Measurements from ENCODE around the gene LARP4B. TPM values are rescaled to one million over a fixed set of nuclear protein-coding genes. Genes with fewer than 3 reads are reported as not detected.
A peak's percentile ranks its signal among the peaks of the same experiment; 100 is the strongest.

The LARP4B gene
- total and polyA plus RNA-seq, 2 of the 13 experiments (the other 11 are each of a cell fraction or from before 2014, with no cell fraction given): 19.5 to 30.2 TPM

DNA sequence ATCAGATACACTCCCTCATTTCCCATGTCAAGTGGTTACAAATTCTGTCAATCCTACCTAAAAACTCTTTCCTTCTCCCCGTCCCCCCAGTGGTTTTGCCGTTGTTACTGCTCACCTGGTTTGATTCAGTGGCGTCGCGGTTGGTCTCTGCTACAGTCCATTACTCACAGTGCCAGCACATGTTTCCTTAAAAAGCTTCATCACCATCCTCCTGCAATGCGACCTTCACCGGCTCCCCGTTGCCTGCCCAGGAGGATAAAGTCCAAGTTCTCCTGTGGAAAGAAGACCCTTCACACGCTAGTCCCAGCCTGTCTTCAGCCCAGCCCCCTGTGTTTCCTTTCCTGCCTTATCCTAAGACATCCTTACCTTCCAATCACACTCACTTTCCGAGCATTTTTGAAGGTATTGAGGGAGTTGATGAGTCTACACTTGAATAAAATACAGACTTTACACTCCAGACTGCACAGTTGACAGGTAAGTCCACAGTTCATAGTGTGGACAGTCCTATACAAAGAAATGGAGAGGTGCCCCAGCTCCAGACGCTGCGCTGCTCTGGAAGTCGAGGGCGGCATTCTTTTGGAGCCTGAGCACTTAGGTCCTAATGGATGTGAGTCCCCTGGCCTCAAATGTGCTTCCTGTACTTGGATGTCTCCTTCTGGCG lies 3.4 kb upstream of the LARP4B start (continued):
- TF ChIP-seq ZFP91 (CRISPR knock-in tag; IDR thresholded peaks at IDR 0.05; ENCODE audit: borderline replicate concordance) (peak; percentile 27; the same call in 1 of the 2 replicates), ZNF816 (CRISPR knock-in tag; IDR thresholded peaks at IDR 0.05; ENCODE audit: borderline replicate concordance) (peak; percentile 29; the same call in 1 of the 2 replicates), SP140L (CRISPR knock-in tag; IDR thresholded peaks at IDR 0.05; ENCODE audit: borderline replicate concordance) (no peak), NFYB (CRISPR knock-in tag; IDR thresholded peaks at IDR 0.05) (no peak), ZNF430 (CRISPR knock-in tag; IDR thresholded peaks at IDR 0.05) (peak; percentile 24; the same call in 1 of the 2 replicates), ISL2 (CRISPR knock-in tag; IDR thresholded peaks at IDR 0.05) (no peak), ZBED4 (CRISPR knock-in tag; IDR thresholded peaks at IDR 0.05; ENCODE audit: borderline replicate concordance) (0 out of 2 replicates have a peak, but pooled peaks have one; percentile 20), PHF5A (CRISPR knock-in tag; IDR thresholded peaks at IDR 0.05; ENCODE audit: low read depth, unreplicated experiment) (no peak), ZNF12 (CRISPR knock-in tag; IDR thresholded peaks at IDR 0.05) (peak; percentile 54; the same call in 1 of the 2 replicates), DNMT1 (CRISPR knock-in tag; IDR thresholded peaks at IDR 0.05) (no peak), FOXA3 (CRISPR knock-in tag; IDR thresholded peaks at IDR 0.05) (no peak), ZMAT3 (CRISPR knock-in tag; conservative IDR thresholded peaks at IDR 0.05) (peak; percentile 53; the same call in 1 of the 2 replicates), MEIS2 (CRISPR knock-in tag; IDR thresholded peaks at IDR 0.05) (no peak), ZNF577 (CRISPR knock-in tag; IDR thresholded peaks at IDR 0.05; ENCODE audit: borderline replicate concordance, low read depth) (no peak), MEIS1 (CRISPR knock-in tag; IDR thresholded peaks at IDR 0.05; ENCODE audit: borderline replicate concordance) (0 out of 2 replicates have a peak, but pooled peaks have one; percentile 64), HINFP (CRISPR knock-in tag; IDR thresholded peaks at IDR 0.05; ENCODE audit: low read depth) (peak; percentile 28; the same call in 1 of the 2 replicates)
- TF ChIP-seq, protein P1, sequence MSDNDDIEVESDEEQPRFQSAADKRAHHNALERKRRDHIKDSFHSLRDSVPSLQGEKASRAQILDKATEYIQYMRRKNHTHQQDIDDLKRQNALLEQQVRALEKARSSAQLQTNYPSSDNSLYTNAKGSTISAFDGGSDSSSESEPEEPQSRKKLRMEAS (IDR thresholded peaks at IDR 0.05): peak; percentile 83; the same call in 1 of the 2 replicates
- TF ChIP-seq, protein P2, sequence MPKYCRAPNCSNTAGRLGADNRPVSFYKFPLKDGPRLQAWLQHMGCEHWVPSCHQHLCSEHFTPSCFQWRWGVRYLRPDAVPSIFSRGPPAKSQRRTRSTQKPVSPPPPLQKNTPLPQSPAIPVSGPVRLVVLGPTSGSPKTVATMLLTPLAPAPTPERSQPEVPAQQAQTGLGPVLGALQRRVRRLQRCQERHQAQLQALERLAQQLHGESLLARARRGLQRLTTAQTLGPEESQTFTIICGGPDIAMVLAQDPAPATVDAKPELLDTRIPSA (CRISPR knock-in tag; IDR thresholded peaks at IDR 0.05; ENCODE audit: borderline replicate concordance): no peak
